HEK293T (cell line): ENCODE results near the gene ACIN1.

Source experiments
- CTCF ChIA-PET: fragments of 350-600 bp; formaldehyde crosslinking; extraction: SDS; loops from one replicate; lab custom pipeline; 2021; ENCODE audit warnings: antibody characterized with exemption, inconsistent platforms; lab: Yijun Ruan, JAX
- POLR2A ChIA-PET: fragments of 350-600 bp; formaldehyde crosslinking; extraction: SDS; loops from one replicate; lab custom pipeline; 2020; ENCODE audit warnings: antibody characterized with exemption, inconsistent platforms; lab: Yijun Ruan, JAX
- DNase-seq: peaks from one replicate; pipeline ENCODE4 v3.0.0; 2012; ENCODE audit warnings: mixed read lengths; ENCODE audit errors: extremely low spot score
- ARNT ChIP-seq: fragments of 450-650 bp; IDR thresholded peaks from 2 replicates; pipeline ENCODE4 v1.6.1; 2017; ENCODE audit warnings: mild to moderate bottlenecking
- BHLHE40 ChIP-seq: fragments of 450-650 bp; IDR thresholded peaks from 2 replicates; pipeline ENCODE4 v1.6.1; 2016; ENCODE audit warnings: mild to moderate bottlenecking, moderate library complexity, borderline replicate concordance
- CTBP1 ChIP-seq: fragments of 450-650 bp; IDR thresholded peaks from 2 replicates; pipeline ENCODE4 v1.6.1; 2016; ENCODE audit warnings: borderline replicate concordance
- ELF4 ChIP-seq: fragments of 450-650 bp; IDR thresholded peaks from 2 replicates; pipeline ENCODE4 v1.6.1; 2017; ENCODE audit warnings: antibody characterized with exemption
- FOXA1 ChIP-seq: fragments of 450-650 bp; IDR thresholded peaks from 2 replicates; pipeline ENCODE4 v1.6.1; 2016; ENCODE audit warnings: mild to moderate bottlenecking
- FOXK2 ChIP-seq: fragments of 450-650 bp; IDR thresholded peaks from 2 replicates; pipeline ENCODE4 v1.6.1; 2016; ENCODE audit warnings: mild to moderate bottlenecking
- FOXM1 ChIP-seq: fragments of 450-650 bp; IDR thresholded peaks from 2 replicates; pipeline ENCODE4 v1.6.1; 2017; ENCODE audit warnings: mild to moderate bottlenecking, borderline replicate concordance
- HDGF ChIP-seq: fragments of 450-650 bp; IDR thresholded peaks from 2 replicates; pipeline ENCODE4 v1.6.1; 2017; ENCODE audit warnings: antibody characterized with exemption, borderline replicate concordance
- L3MBTL2 ChIP-seq: fragments of 450-650 bp; conservative IDR thresholded peaks from 2 replicates; pipeline ENCODE4 v1.6.1; 2016; ENCODE audit warnings: mild to moderate bottlenecking
- LEF1 ChIP-seq: fragments of 450-650 bp; IDR thresholded peaks from 2 replicates; pipeline ENCODE4 v1.6.1; 2017; ENCODE audit warnings: mild to moderate bottlenecking, borderline replicate concordance
- NFRKB ChIP-seq: fragments of 450-650 bp; IDR thresholded peaks from 2 replicates; pipeline ENCODE4 v1.6.1; 2016; ENCODE audit warnings: mild to moderate bottlenecking, moderate library complexity
- PKNOX1 ChIP-seq: fragments of 450-650 bp; IDR thresholded peaks from 2 replicates; pipeline ENCODE4 v1.6.1; 2016
- SP1 ChIP-seq: fragments of 450-650 bp; IDR thresholded peaks from 2 replicates; pipeline ENCODE4 v1.6.1; 2017
- SUZ12 ChIP-seq: fragments of 450-650 bp; IDR thresholded peaks from 2 replicates; pipeline ENCODE4 v1.6.1; 2016; ENCODE audit warnings: mild to moderate bottlenecking
- TARDBP ChIP-seq: fragments of 450-650 bp; IDR thresholded peaks from 2 replicates; pipeline ENCODE4 v1.6.1; 2016
- ZNF384 ChIP-seq: fragments of 450-650 bp; IDR thresholded peaks from 2 replicates; pipeline ENCODE4 v1.6.1; 2016

Gene ACIN1

DNA sequence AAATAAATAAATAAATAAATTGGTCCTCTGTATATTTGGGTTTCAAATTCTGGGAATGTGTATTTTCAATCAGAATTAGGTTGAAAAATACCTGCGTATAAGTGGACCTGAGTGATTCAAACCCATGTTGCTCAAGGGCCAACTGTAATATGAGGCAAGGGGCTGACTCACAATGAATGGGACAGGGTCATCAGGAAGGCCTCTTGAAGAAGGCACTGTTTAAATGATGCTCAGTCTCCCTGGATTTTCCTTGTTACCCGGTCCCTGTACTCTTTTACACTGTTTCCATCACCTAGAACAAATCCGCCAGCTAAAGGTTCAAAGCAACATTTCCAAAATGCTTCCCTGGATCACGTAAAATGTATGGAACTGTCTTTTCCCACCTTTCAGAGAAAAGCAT lies 64.0 kb downstream of the ACIN1 start:
- POLR2A ChIA-PET, result interaction anchor here (1.7 kb wide), 1 partner anchor 24 kb away, joined by 7 read pairs; no protein-coding TSS in a partner anchor
- DNase-seq, result no peak
- CTCF ChIA-PET, result interaction anchor here (0.8 to 0.9 kb wide), 2 partner anchors 38 to 45 kb away, joined by 3 read pairs; no protein-coding TSS in a partner anchor
- TF ChIP-seq BHLHE40, result no peak
- no peak for TF ChIP-seq PKNOX1
- TF ChIP-seq ZNF384, result no peak
- TF ChIP-seq TARDBP, result no peak
- no peak for TF ChIP-seq FOXA1
- no peak for TF ChIP-seq L3MBTL2
- no peak for TF ChIP-seq ELF4
- TF ChIP-seq FOXK2, result no peak
- no peak for TF ChIP-seq SUZ12
- TF ChIP-seq NFRKB, result no peak
- TF ChIP-seq LEF1, result no peak
- TF ChIP-seq CTBP1, result no peak
- no peak for TF ChIP-seq ARNT
- TF ChIP-seq FOXM1, result no peak
- TF ChIP-seq SP1, result no peak
- no peak for TF ChIP-seq HDGF

DNA sequence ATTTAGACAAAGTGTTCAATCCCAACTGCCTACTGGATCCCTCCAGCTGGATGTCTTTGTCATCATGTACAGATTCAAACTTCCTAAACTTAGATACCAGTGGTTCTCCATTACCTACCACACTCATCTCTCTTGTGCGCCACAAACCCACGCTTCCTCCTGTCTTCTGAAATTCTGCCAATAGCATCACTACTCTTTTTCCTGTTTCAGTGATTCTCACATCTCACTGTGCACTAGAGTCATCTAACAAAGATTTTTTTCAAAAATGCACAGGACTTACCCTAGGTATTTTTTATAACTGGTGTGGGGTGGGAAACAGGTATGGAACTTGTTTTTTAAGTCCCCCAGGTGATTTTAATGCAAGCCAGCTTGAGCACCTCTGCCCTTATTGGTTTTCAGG lies 66.1 kb downstream of the ACIN1 start:
- CTCF ChIA-PET, result interaction anchor here (0.8 to 1.3 kb wide), 2 partner anchors 42 to 352 kb away, joined by 3 to 4 read pairs; no protein-coding TSS in a partner anchor
- TF ChIP-seq BHLHE40, result no peak
- no peak for TF ChIP-seq ZNF384
- no peak for TF ChIP-seq NFRKB
- TF ChIP-seq ELF4, result no peak
- TF ChIP-seq LEF1, result no peak
- no peak for TF ChIP-seq PKNOX1
- TF ChIP-seq FOXK2, result no peak
- TF ChIP-seq SP1, result no peak
- no peak for TF ChIP-seq HDGF
- no peak for TF ChIP-seq TARDBP
- no peak for TF ChIP-seq SUZ12
- TF ChIP-seq FOXM1, result no peak
- TF ChIP-seq ARNT, result no peak
- no peak for TF ChIP-seq FOXA1
- TF ChIP-seq CTBP1, result no peak
- POLR2A ChIA-PET, result no interaction called here
- DNase-seq, result no peak

GRCh38 chr14:23025151-23025814 lies 69.7 kb downstream of the ACIN1 start:
- POLR2A ChIA-PET, result interaction anchor here (0.6 to 7.0 kb wide), 7 partner anchors 8 to 30 kb away, joined by 3 to 36 read pairs (median 5); no protein-coding TSS in a partner anchor
- DNase-seq, result no peak
- CTCF ChIA-PET, result interaction anchor here (1.8 kb wide), 1 partner anchor 30 kb away, joined by 10 read pairs; no protein-coding TSS in a partner anchor
- peak; percentile 41 for TF ChIP-seq PKNOX1
- TF ChIP-seq ARNT, result no peak

DNA sequence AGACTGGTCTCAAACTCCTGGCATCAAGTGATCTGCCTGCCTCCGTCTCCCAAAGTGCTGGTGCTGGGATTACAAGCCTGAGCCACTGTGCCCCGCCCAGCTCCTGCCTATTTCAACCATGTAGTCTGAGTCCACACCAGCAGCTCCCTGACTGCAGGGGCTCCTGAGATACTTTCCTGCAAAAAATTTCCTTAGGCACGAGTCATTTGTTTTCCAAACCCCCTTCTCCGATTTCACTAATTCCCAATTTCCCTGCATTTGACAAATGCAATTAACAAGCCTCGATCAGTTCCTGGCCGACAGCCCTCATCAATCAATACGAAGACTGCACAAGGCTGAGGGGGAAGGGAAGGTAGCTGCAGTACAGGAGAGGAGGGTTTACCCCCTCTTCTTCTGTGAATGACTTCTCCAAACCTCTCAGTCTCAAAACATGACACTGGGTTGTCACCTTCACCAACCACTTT lies 70.3 kb downstream of the ACIN1 start:
- DNase-seq, result no peak
- POLR2A ChIA-PET, result interaction anchor here (1.1 to 7.0 kb wide), 5 partner anchors 9 to 29 kb away, joined by 3 to 36 read pairs (median 5); no protein-coding TSS in a partner anchor
- TF ChIP-seq ELF4 (no peak), SP1 (no peak), BHLHE40 (no peak), FOXA1 (no peak), SUZ12 (no peak), ARNT (no peak), LEF1 (no peak), ZNF384 (no peak), HDGF (no peak), PKNOX1 (no peak), FOXK2 (no peak), FOXM1 (no peak), L3MBTL2 (no peak), TARDBP (no peak), NFRKB (no peak), CTBP1 (no peak)
- CTCF ChIA-PET, result interaction anchor here (1.8 kb wide), 1 partner anchor 29 kb away, joined by 10 read pairs; no protein-coding TSS in a partner anchor

GRCh38 chr14:23023795-23024152 lies 71.2 kb downstream of the ACIN1 start:
- DNase-seq, result no peak
- no peak for TF ChIP-seq SP1
- CTCF ChIA-PET, result interaction anchor here (0.6 to 1.8 kb wide), 2 partner anchors 25 to 29 kb away, joined by 3 to 10 read pairs; no protein-coding TSS in a partner anchor
- POLR2A ChIA-PET, result interaction anchor here (1.1 to 7.0 kb wide), 4 partner anchors 10 to 67 kb away, joined by 3 to 36 read pairs (median 6); partner anchors contain the start of gene HAUS4
